HG02840 (cell line): Measurements from ENCODE around the gene HTR6.
"Not testable (repeated sequence)": the region's sequence is repeated elsewhere in the genome, so short reads cannot be mapped to it uniquely, and the experiment has no call there.

ENCODE experiments used
- ATAC-seq: cut with Tn5 transposase; IDR thresholded peaks from one replicate; pipeline ENCODE4 v1.9.1; 2021; ENCODE audit warnings: mild to moderate bottlenecking, moderate library complexity, moderate number of reproducible peaks; ENCODE audit not compliant: unreplicated experiment, low FRiP score

HTR6 gene

DNA sequence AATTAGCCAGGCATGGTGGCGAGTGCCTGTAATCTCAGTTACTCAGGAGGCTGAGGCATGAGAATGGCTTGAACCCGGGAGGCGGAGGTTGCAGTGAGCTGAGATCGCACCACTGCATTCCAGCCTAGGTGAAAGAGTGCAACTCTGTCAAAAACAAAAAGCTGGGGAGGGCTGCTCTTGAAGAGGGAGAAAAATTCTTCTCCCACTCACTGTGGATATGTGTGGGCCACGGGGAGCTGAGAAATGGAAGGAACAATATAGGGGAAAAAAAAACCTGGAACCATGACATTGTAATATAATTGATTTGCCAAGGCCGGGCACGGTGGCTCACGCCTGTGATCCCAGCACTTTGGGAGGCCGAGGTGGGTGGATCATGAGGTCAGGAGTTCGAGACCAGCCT lies 27.9 kb upstream of the HTR6 start:
- ATAC-seq: not testable (repeated sequence)

DNA sequence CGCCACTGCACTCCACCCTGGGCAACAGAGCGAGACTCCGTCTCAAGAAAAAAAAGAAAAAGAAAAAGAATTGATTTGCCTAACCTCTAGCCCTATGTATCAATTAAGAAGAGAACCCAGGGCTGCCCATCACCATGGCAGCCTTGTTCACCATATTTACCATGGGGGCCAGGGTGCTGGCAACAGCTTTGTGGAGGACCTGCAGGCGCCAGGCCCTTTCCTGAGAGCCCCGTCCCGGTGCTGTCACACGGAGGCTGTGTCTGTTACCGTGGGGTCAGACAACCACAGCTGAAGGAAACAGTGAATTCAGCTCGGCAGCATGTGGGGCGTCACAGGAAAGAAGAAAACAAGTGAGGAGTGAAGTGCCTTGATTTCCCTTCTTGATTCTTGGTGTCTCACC lies 27.1 kb upstream of the HTR6 start:
- ATAC-seq: no peak

DNA sequence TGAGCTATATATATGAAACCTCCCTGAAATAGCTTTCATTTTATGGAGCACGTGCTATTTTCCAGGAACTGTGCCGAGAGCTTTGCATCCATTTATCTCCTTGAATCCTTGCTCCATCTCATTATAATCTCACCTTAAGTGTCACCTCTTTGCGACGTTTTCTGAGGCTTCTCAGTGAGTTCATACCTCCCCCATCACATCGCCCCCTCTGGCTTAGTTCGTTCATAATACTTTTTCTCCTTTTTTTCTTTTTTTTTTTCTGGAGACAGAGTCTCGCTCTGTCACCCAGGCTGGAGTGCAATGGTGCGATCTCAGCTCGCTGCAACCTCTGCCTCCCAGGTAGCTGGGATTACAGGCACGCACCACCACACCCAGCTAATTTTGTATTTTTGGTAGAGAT lies 25.4 kb upstream of the HTR6 start:
- ATAC-seq: not testable (repeated sequence)

DNA sequence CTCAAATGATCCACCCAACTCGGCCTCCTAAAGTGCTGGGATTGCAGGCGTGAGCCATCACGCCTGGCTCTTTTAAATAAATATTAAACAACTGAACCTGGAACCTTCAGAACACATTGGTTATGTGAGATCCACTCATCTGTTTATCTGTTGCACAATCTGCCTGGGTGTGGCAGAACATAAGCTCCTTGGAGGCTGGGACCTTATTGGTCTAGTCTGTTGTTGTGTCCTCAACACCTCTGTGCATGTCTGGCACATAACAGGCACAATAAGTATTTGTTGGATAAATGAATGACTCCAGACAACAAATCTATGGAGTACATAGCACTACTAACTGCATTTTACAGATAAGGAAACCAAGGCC lies 24.7 kb upstream of the HTR6 start:
- no peak for ATAC-seq

- ATAC-seq: no peak
Observed at GRCh38 chr1:19640363-19641316, 24.0 kb upstream of the HTR6 start.

GRCh38 chr1:19643121-19643520 lies 21.6 kb upstream of the HTR6 start:
- ATAC-seq: no peak

DNA sequence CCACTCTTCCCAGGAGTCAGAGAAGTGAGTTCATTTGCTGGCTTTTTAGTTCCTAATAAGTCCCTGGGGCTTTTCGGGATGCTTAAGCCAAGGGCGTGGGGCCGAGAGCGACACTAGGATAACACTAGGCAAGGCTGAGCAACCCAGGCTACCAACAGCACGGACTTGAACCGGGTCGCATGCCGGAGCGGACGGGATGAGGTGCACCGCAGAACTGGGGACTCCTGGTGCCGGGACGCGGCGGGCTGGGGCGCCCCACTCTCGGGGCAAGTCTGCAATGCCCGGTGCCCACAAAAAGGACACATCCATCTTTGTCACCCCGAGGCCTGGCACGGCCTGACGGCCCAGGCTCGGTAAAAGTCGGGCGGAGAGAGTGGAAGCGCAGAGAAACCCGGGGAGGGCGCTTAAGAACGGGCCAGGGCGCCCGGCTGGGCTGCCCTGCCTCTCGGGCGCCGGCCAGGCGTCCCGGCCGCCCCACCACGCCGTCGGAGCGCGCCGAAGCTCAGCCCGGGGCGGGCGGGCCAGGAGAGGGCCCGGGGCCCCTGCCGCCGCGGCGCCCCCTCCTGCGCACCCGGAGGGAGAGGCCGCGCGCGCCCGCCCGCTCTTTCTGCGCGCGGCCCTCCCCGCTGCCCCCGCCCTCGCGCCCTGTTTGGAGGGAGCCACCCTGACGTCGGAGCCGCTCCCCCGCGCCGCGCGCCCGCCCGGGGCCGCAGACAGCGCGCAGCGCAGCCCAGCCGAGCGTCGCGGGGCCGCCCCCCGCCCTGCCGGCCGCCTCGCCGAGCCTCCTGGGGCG lies 20.9 kb upstream of the HTR6 start, which contains the start of gene NBL1:
Gene NBL1, plus strand, starts transcription at position 710 of the 793 bp plus-strand sequence. CDS start 10,720 bp downstream, outside the sequence.
- ATAC-seq: no peak

GRCh38 chr1:19644395-19644680 lies 20.3 kb upstream of the HTR6 start:
- no peak for ATAC-seq

GRCh38 chr1:19644681-19645410 lies 19.8 kb upstream of the HTR6 start:
- ATAC-seq: no peak

DNA sequence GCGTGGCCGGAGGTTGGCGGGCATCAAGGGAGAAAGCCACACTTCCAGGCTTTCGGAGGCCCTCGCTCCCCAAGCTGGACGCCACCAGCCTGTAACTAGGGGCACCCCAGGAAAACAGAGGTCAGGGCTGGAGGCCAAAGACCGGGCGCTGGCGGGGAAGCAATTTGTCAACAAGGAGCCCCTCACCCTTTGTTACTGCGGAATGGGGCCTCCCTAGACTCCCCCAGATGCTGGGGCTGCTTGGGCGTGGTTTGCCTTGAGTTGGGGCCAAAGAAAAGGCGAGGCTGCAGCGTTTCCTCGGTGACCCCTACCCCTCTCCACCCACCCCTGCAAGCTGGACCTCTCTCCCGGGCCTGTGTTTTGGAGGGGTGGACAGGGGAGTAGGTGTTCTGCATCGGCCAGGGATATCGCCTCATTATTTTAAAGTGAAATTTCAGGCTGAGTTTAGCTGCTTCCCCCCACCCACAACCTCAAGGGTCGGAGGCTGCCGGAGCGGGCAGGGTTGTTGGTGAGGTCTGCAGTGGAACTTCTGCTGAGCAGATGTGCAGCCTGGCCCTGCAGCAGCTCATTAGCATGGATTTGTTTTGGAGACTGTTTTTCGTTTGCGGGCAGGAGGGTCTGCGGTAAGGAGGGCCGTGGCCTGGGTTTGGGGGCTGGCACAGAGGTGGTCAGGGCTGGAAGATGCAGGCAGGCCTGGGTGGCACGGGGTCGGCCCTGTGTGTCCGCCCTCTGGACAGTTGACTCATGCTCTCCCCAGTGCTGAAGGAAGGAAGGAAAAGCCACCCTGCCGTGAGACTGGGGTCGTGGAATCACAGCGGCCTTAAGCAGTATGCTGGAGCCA lies 19.0 kb upstream of the HTR6 start:
- ATAC-seq: no peak

GRCh38 chr1:19646377-19647319 lies 18.0 kb upstream of the HTR6 start:
- ATAC-seq: no peak

DNA sequence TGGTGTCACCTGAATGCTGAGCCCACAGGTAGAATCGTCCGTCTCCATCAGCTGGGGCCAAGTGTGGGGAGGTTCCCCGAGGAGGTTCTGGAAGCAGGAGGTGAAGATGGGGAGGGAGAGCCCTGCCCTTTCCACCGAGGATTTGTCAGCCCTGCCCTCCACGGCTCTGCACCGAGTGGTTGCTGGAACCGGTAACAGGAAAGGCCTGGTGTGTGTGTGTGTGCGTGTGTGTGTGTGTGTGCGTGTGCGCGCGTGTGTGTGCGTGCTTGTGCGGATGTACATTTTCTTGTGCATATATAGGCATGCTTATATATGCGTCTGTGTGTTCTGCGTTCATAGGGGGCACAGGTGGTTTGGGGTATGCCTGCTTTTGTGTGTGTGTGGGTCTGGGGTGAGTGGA lies 17.0 kb upstream of the HTR6 start:
- ATAC-seq: no peak

DNA sequence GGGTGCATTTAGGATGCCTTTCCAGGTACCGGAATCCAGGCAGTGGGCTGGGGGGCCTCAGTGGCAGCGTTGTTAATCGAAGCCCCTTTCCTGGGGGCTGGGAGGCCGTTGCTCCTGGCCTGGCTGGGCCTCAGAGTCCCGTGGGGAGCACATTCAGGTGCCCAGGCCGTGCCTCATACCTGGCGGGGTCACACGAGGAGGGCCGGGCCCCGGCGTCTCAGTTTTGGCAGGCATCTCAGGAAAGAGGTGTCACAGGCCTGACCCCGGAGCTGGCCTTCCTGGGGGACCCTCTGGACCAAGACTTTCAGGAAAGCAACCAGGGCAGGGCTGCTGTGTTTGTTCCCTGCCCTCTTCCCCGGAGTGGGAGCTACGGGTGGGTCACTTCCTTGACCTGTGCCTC lies 16.4 kb upstream of the HTR6 start:
- no peak for ATAC-seq

DNA sequence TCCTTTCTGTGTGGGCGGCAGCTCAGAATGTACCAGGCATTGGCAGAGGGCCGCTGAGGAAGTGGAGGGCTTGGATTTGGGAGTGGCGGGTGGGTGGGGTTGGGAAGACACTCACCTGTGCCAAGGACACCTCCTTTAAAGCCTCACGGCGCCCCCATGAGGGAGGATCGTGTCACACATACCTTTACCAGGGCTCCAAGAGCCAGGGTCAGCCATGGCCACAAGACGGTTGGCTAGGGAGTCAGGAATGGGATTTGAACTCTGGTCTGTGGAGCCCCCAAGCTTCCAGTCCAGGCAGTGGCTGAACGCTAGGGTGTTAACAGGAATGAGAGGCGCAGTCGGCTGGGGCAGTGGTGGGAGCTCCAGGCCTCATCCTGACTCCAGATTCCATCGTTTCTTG lies 16.0 kb upstream of the HTR6 start:
- ATAC-seq: no peak

- no peak for ATAC-seq
Observed at GRCh38 chr1:19650416-19651140, 14.1 kb upstream of the HTR6 start.

DNA sequence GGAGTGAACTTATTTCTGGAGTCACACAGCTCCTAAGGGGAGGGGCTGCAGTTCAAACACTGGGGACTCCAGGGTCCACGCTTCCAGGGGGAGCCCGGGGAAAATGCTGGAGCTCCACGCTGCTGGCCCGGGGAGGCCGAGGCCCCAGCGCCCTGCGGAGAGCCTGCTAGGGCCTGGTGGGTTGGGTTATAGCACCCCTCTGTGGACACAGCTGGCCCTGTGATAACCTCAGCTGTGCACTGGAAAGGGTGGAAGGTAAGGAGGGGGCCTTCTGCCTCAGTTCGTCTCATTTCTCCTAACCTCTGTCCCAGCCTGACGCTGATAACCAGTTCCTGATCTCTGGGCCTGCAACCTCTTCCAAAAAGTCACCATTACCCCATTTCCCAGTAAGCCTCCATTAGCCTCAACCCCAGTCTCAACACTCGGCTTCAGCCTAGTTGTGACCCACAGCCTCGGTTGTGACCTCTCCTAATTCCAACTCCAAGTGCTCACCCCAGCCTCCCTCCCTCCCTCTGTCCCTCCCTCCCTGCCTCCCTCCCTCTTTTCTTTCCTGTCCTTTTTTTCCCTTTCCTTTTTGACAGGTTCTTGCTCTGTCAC lies 13.4 kb upstream of the HTR6 start:
- ATAC-seq: no peak

DNA sequence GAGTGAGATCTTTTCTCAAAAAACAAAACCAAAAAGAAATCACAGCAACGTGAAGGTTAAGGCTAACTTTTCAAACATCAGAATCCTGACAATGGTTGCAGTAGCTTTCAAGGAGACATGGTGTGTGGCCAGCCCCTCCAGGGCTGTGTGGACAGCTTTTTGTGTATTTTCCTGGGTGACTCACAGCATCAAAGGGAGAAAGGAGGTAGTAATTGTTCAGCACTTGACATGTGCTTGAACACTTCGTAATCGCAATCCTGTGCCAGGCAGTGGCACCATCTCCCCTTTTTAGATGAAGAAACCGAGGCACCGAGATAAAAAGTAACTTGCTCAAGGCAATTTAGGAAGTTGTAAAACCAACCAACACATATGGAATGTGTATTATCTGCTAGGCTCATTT lies 10.3 kb upstream of the HTR6 start:
- no peak for ATAC-seq
